ENCODE results near the gene MYL7. TPM values are rescaled to one million over a fixed set of nuclear protein-coding genes. Genes with fewer than 3 reads are reported as not detected.

The MYL7 gene
- polyA plus RNA-seq, 1 of the 3 experiments (the other 2 are of a cell fraction), result not detected

- H3K9me3 ChIP-seq, result no peaks in the 10 kb centered on the region
- H3K36me3 ChIP-seq (replicated peaks in 1 of 2; ENCODE audit: control insufficient read depth in 1 of 2, insufficient read depth in 2 of 2, low read length in 1 of 2), result peaks cover 11 to 17% of the 10 kb centered on the region in 2 experiments
- H3K4me2 ChIP-seq, result no peak overlapping the region
- H2AFZ ChIP-seq (ENCODE audit: low read depth), result no peak overlapping the region
- H3K9me2 ChIP-seq, result no peaks in the 10 kb centered on the region
- TF ChIP-seq TEAD4 (IDR thresholded peaks at IDR 0.05; ENCODE audit: borderline replicate concordance, insufficient read depth) (no peak), TCF12 (IDR thresholded peaks at IDR 0.05) (no peak), FOXJ3 (CRISPR knock-in tag; IDR thresholded peaks at IDR 0.05) (no peak), IRF3 (IDR thresholded peaks at IDR 0.05; ENCODE audit: low read depth, low read length) (no peak), RCOR1 (IDR thresholded peaks at IDR 0.05; ENCODE audit: low read length) (no peak), RFX5 (IDR thresholded peaks at IDR 0.05; ENCODE audit: low read length) (no peak), USF1 (IDR thresholded peaks at IDR 0.05; ENCODE audit: borderline replicate concordance, low read depth) (no peak)
- peaks cover 11% of the 10 kb centered on the region for H3F3A ChIP-seq (replicated peaks; ENCODE audit: insufficient read depth)
- peaks cover 7 to 16% of the 10 kb centered on the region in 2 experiments; a peak in 3 of 4 replicates for H3K4me1 ChIP-seq (ENCODE audit: control insufficient read depth in 1 of 2, insufficient read depth in 2 of 2, low read depth in 1 of 2, low read length in 1 of 2)
- CTCF ChIA-PET, result interaction anchor here (0.6 to 2.6 kb wide), 8 partner anchors 8 to 76 kb away, joined by 3 to 7 read pairs (median 4); partner anchors contain the start of gene YKT6
- H3K27ac ChIP-seq (ENCODE audit: low read depth in 2 of 2, low read length in 1 of 2), result no peak overlapping the region
- POLR2A ChIA-PET, result interaction anchor here (0.6 to 3.2 kb wide), 2 partner anchors 13 to 49 kb away, joined by 6 to 18 read pairs; no protein-coding TSS in a partner anchor
- no peaks in the 10 kb centered on the region for H4K20me1 ChIP-seq (ENCODE audit: insufficient read depth)
- 93% methylated on average over 6 of the region's 6 CpGs for WGBS (ENCODE audit: low lambda C conversion rate)
- no peaks in the 10 kb centered on the region for H3K27me3 ChIP-seq (ENCODE audit: insufficient read depth)
- peaks cover 32% of the 10 kb centered on the region for H3K79me2 ChIP-seq (ENCODE audit: insufficient read depth)
- DNase-seq, result no peak
- no peak overlapping the region for H3K9ac ChIP-seq
- H3K4me3 ChIP-seq (ENCODE audit: low read depth in 2 of 2, low read length in 1 of 2), result no peak overlapping the region
Observed at GRCh38 chr7:44124822-44125202, 16.3 kb downstream of the MYL7 start.

- Histone ChIP-seq H4K20me1 (ENCODE audit: insufficient read depth) (no peaks in the 10 kb centered on the region), H3K27ac (ENCODE audit: low read depth in 2 of 2, low read length in 1 of 2) (peak within 1 kb of the TSS; percentile 66 to 73), H3K4me2 (peak within 1 kb of the TSS; percentile 99), H3K4me3 (ENCODE audit: low read depth in 2 of 2, low read length in 1 of 2) (peak within 1 kb of the TSS; percentile 71 to 92), H3K79me2 (ENCODE audit: insufficient read depth) (peaks cover 43% of the 10 kb centered on the region), H3K9ac (peak within 1 kb of the TSS; percentile 84), H3K4me1 (ENCODE audit: control insufficient read depth in 1 of 2, insufficient read depth in 2 of 2, low read depth in 1 of 2, low read length in 1 of 2) (peaks cover 7 to 20% of the 10 kb centered on the region in 2 experiments; a peak in 3 of 4 replicates), H3K9me2 (no peaks in the 10 kb centered on the region), H3K36me3 (replicated peaks in 1 of 2; ENCODE audit: control insufficient read depth in 1 of 2, insufficient read depth in 2 of 2, low read length in 1 of 2) (peaks cover 20 to 24% of the 10 kb centered on the region in 2 experiments), H2AFZ (ENCODE audit: low read depth) (peak within 1 kb of the TSS; percentile 84), H3K27me3 (ENCODE audit: insufficient read depth) (no peaks in the 10 kb centered on the region), H3F3A (replicated peaks; ENCODE audit: insufficient read depth) (peaks cover 11% of the 10 kb centered on the region), H3K9me3 (no peaks in the 10 kb centered on the region)
- ChIA-PET CTCF (interaction anchor here (0.6 to 2.6 kb wide), 17 partner anchors 9 to 112 kb away, joined by 3 to 7 read pairs (median 3); partner anchors contain the start of gene YKT6), POLR2A (interaction anchor here (1.2 to 3.2 kb wide), 10 partner anchors 8 to 77 kb away, joined by 3 to 18 read pairs (median 5); partner anchors contain the start of genes AEBP1, PGAM2 and YKT6)
- peak; percentile 100 for DNase-seq
- 1% methylated on average over 34 of the region's 86 CpGs for WGBS (ENCODE audit: low lambda C conversion rate)
- peak; percentile 57 for TF ChIP-seq NRF1 (IDR thresholded peaks at IDR 0.05; ENCODE audit: low read depth, low read length)
- TF ChIP-seq POLR2AphosphoS5 (IDR thresholded peaks at IDR 0.05; ENCODE audit: low read depth, low read length), result peak; percentile 51; the same call in 1 of the 2 replicates
- TF ChIP-seq EZH2phosphoT487 (IDR thresholded peaks at IDR 0.05; ENCODE audit: borderline replicate concordance, low read depth), result no peak
- TF ChIP-seq MAX (IDR thresholded peaks at IDR 0.05; ENCODE audit: low read depth), result peak; percentile 99
- TF ChIP-seq JUND (IDR thresholded peaks at IDR 0.05), result no peak
- peak; percentile 96 for TF ChIP-seq SIN3A (IDR thresholded peaks at IDR 0.05; ENCODE audit: borderline replicate concordance, low read depth, low read length)
- peak; percentile 38 for TF ChIP-seq CHD2 (IDR thresholded peaks at IDR 0.05; ENCODE audit: low read length, partially characterized antibody)
- peak; percentile 73; the same call in 1 of the 2 replicates for TF ChIP-seq TAF1 (IDR thresholded peaks at IDR 0.05; ENCODE audit: borderline replicate concordance, low read depth, low read length)
- TF ChIP-seq REST (IDR thresholded peaks at IDR 0.05; ENCODE audit: low read depth, low read length), result peak; percentile 28; the same call in 1 of the 2 replicates
- no peak for TF ChIP-seq USF2 (IDR thresholded peaks at IDR 0.05; ENCODE audit: borderline replicate concordance, low read depth, low read length)
- no peak; the same call in 1 of the 2 replicates for TF ChIP-seq USF1 (IDR thresholded peaks at IDR 0.05; ENCODE audit: borderline replicate concordance, low read depth)
Observed at GRCh38 chr7:44123190-44124003, 17.7 kb downstream of the MYL7 start, which contains the start of gene POLD2. Gene POLD2 (minus strand): TSS chr7:44123548. CDS start chr7:44122053, 1,495 bp downstream.
